PC-9 (cell line): ENCODE data around the gene CTBS.

ENCODE experiments used
- EZH2 ChIP-seq: fragments of 200-600 bp; sonication (generic); IDR thresholded peaks from 2 replicates; pipeline ENCODE4 v1.8.0; 2017; ENCODE audit warnings: antibody characterized with exemption, low read depth
- TF ChIP-seq, protein P1 (sequence below): fragments of 200-600 bp; sonication (generic); conservative IDR thresholded peaks from 2 replicates; pipeline ENCODE4 v1.6.1; 2017; ENCODE audit warnings: mixed run types, antibody characterized with exemption, mild to moderate bottlenecking, moderate library complexity

DNA sequence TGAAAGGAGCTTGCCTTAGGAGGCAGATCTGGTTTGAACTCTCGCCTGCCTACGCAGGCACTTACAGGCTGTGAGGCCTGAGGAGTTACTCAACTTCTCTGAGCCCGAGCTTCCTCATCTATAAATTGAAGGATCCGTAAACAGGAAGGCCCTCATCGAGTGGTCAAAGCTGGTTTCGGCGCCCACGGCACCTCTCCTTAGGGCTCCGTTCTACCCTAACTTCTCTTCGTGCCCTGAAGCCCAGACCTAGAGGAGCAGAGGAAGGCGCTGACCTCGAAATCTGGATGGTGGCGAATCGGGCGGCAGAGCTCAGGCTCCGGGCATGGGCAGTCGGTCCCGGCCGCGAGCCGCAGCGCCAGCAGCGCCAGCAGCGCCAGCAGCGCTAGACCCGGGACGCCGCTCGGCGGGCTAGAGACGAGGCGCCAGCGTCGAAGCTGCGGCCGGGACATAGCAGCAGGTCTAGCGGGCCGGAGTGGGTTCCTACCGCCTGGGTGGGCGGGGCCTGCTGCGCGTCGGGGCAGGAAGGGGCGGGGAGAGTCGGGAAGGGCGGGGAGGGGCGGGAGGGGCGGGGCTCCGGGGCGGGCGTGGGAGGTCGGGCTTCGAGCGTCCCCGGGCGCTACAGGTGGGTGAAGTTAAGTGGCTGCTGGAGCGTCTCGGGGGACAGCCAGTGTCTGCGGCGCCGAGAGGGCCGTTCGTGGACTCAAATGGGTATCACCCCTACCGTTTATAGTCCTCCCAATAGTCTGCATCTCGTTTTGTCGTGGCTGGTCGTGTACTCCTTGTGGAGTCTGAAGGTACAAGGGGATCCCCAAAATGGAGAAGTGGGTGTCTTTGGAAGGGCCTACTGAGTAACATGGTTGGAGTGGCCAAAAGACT is at the start of gene CTBS:
- TF ChIP-seq, protein P1, sequence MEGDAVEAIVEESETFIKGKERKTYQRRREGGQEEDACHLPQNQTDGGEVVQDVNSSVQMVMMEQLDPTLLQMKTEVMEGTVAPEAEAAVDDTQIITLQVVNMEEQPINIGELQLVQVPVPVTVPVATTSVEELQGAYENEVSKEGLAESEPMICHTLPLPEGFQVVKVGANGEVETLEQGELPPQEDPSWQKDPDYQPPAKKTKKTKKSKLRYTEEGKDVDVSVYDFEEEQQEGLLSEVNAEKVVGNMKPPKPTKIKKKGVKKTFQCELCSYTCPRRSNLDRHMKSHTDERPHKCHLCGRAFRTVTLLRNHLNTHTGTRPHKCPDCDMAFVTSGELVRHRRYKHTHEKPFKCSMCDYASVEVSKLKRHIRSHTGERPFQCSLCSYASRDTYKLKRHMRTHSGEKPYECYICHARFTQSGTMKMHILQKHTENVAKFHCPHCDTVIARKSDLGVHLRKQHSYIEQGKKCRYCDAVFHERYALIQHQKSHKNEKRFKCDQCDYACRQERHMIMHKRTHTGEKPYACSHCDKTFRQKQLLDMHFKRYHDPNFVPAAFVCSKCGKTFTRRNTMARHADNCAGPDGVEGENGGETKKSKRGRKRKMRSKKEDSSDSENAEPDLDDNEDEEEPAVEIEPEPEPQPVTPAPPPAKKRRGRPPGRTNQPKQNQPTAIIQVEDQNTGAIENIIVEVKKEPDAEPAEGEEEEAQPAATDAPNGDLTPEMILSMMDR: no peak
- TF ChIP-seq EZH2: no peak
